ENCODE data around the gene GPR39. TPM values are rescaled to one million over a fixed set of nuclear protein-coding genes. Genes with fewer than 3 reads are reported as not detected.
A peak's percentile ranks its signal among the peaks of the same experiment; 100 is the strongest.

The GPR39 gene
- total RNA-seq (10 to 100 TPM in 3 of 5 donors, under 1 TPM in 1, not detected in 1; 0.87 to 16.0 (median 13.1) TPM), polyA plus RNA-seq (1 to 10 TPM in 2 of 3 donors, under 1 TPM in 1; 0.92 to 5.5 (median 3.0) TPM)
- long read RNA-seq, donor 1, partial matches to known transcripts, result 0 of 10 reads
- long read RNA-seq, donor 1, other reads (novel, unspliced or antisense), result 10 of 10 reads
- long read RNA-seq, donor 2, result 0 reads
- long read RNA-seq, donor 3, result 0 reads
- long read RNA-seq, donor 4, result 0 reads
- long read RNA-seq, donor 5, result 0 reads
- long read RNA-seq, donor 6, result 0 reads
- long read RNA-seq, donor 7, partial matches to known transcripts, result 0 of 15 reads
- long read RNA-seq, donor 7, other reads (novel, unspliced or antisense), result 15 of 15 reads
- long read RNA-seq, donor 8, result 0 reads
- long read RNA-seq, donor 9, result 0 reads
- long read RNA-seq, donor 10, result 0 reads

DNA sequence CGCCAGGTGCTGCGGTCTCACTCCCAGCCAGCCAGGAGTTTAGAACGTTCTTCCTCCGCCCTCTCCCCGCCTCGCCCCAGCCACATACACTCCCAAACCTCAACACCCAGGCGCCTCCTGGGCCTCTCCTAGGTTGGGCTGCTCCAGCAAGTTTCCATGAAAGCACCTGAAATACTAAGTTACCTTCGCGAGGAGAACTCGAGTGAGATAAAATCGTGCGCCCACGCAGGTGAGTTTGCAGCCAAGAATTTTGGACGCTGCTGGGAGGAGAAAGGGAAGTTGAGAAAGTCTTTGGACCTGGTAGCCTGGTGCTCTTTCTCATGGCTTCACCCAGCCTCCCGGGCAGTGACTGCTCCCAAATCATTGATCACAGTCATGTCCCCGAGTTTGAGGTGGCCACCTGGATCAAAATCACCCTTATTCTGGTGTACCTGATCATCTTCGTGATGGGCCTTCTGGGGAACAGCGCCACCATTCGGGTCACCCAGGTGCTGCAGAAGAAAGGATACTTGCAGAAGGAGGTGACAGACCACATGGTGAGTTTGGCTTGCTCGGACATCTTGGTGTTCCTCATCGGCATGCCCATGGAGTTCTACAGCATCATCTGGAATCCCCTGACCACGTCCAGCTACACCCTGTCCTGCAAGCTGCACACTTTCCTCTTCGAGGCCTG is at the start of gene GPR39:
Gene GPR39, plus strand, starts transcription at position 83 of the 673 bp plus-strand sequence.
- peak within 1 kb of the TSS; percentile 50 to 61 (median 55) for H3K4me3 ChIP-seq
- no peak for TF ChIP-seq POLR2A (IDR thresholded peaks at IDR 0.05)
- TF ChIP-seq EP300 (IDR thresholded peaks at IDR 0.05), result no peak
- peaks cover 28 to 50% (median 39%) of the 10 kb centered on the region in 4 donors for H3K4me1 ChIP-seq
- peak within 1 kb of the TSS; percentile 89 to 95 (median 93) for H3K27ac ChIP-seq
- WGBS, 5 donors, result 27 to 50% (median 29%) methylated on average over 21 to 23 of the region's 23 CpGs
- peak in 1 of 2 donors; percentile 26 for DNase-seq
- intact Hi-C loops (cut with DNase I; ENCODE audit: low total_unique reads), result no loop called here
- no peaks in the 10 kb centered on the region for H3K9me3 ChIP-seq
- H3K27me3 ChIP-seq, result peaks cover 0 to 9% (median 0%) of the 10 kb centered on the region in 3 donors
- H3K36me3 ChIP-seq, result no peaks in the 10 kb centered on the region

DNA sequence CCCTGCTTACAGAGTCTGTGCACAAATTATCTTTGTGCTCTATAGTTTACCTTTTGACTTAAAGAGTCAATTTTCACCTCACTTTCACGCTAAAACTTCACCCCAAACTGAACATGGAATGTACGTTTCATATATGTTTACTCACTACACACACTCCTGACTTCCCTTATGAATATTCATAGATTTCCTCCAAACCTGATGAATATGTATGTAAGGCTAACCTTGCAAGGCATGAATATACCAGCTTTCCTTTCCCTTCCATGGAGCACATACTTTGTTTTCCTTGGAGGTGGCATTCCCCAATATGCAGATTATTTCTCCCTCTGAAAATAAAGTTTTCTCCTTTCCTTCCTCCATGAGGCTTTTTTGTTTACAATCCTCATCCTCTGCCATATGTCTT is 48.4 kb upstream of the GPR39 start:
- H3K4me1 ChIP-seq, result no peaks in the 10 kb centered on the region
- no peak for DNase-seq
- no peak overlapping the region for H3K4me3 ChIP-seq
- intact Hi-C loops (cut with DNase I; ENCODE audit: low total_unique reads), result no loop called here
- no peak overlapping the region for H3K27ac ChIP-seq
- TF ChIP-seq EP300 (IDR thresholded peaks at IDR 0.05) (no peak), POLR2A (IDR thresholded peaks at IDR 0.05) (no peak), POLR2AphosphoS5 (IDR thresholded peaks at IDR 0.05) (no peak)
- TF ChIP-seq, protein P1, sequence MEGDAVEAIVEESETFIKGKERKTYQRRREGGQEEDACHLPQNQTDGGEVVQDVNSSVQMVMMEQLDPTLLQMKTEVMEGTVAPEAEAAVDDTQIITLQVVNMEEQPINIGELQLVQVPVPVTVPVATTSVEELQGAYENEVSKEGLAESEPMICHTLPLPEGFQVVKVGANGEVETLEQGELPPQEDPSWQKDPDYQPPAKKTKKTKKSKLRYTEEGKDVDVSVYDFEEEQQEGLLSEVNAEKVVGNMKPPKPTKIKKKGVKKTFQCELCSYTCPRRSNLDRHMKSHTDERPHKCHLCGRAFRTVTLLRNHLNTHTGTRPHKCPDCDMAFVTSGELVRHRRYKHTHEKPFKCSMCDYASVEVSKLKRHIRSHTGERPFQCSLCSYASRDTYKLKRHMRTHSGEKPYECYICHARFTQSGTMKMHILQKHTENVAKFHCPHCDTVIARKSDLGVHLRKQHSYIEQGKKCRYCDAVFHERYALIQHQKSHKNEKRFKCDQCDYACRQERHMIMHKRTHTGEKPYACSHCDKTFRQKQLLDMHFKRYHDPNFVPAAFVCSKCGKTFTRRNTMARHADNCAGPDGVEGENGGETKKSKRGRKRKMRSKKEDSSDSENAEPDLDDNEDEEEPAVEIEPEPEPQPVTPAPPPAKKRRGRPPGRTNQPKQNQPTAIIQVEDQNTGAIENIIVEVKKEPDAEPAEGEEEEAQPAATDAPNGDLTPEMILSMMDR (IDR thresholded peaks at IDR 0.05), result no peak
- peaks cover 2 to 12% (median 11%) of the 10 kb centered on the region in 4 donors for H3K9me3 ChIP-seq
- H3K36me3 ChIP-seq, result no peaks in the 10 kb centered on the region
- no peaks in the 10 kb centered on the region for H3K27me3 ChIP-seq
- 25 to 35% (median 30%) methylated on average over 2 of the region's 2 CpGs for WGBS, 5 donors

DNA sequence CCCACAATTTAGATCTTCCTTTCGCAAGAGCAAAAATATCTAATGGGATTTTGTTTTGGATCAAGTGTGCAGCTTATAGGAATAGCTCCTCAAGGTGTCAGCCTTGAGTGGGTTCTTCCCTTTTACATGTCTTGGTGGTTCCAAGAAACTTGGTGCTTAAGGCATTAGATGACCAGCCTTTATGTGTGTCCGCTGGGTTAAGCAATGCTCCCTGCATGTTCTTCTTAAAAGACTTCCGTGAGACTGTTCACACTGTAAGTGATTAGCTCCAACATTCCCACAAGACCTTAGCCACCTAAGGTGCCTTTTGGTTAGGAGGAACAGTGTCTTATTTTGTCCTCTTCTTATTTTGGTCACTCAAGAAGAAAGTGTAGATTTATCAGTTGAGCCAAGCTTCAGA is 44.3 kb upstream of the GPR39 start:
- 85 to 95% (median 93%) methylated on average over 3 of the region's 3 CpGs for WGBS, 5 donors
- intact Hi-C loops (cut with DNase I; ENCODE audit: low total_unique reads), result no loop called here
- TF ChIP-seq POLR2A (IDR thresholded peaks at IDR 0.05), result no peak
- TF ChIP-seq POLR2AphosphoS5 (IDR thresholded peaks at IDR 0.05), result no peak
- no peak for TF ChIP-seq EP300 (IDR thresholded peaks at IDR 0.05)
- TF ChIP-seq, protein P1 (IDR thresholded peaks at IDR 0.05), result no peak
- H3K27me3 ChIP-seq, result no peaks in the 10 kb centered on the region
- H3K4me1 ChIP-seq, result no peaks in the 10 kb centered on the region
- no peak for DNase-seq
- no peak overlapping the region for H3K27ac ChIP-seq
- H3K4me3 ChIP-seq, result no peak overlapping the region
- H3K9me3 ChIP-seq, result no peaks in the 10 kb centered on the region
- no peaks in the 10 kb centered on the region for H3K36me3 ChIP-seq

DNA sequence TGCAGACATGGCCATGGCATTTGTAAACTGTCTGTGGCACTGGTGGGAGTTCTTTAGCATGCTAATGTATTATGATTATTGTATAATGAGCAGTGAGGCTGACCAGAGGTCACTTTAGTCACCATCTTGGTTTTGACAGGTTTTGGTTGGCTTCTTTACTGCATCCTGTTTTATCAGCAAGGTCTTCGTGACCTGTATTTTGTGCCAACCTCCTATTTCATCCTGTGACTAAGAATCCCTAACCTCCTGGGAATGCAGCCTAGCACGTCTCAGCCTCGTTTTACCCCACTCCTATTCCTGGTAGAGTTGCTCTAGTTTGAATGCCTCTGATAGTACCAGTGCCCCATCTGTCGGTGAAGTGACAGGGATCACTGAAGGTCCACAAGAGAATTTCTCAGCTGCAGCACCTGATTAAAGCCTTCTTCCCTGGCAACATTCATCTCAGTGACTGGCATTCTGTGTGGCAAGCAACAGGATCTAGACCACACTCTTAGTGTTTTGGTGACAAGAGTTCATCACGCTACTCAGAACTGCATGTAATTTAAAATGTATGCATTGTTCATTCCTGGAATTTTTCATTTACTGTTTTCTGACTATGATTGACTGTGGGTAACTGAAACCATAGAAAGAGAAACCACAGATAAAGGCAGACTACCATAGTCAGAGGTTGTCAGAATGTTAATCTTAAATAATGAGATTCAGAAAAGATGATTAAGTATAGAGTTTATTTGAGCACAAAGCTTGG is 43.0 kb upstream of the GPR39 start:
- Histone ChIP-seq H3K27ac (no peak overlapping the region), H3K27me3 (no peaks in the 10 kb centered on the region), H3K4me1 (no peaks in the 10 kb centered on the region), H3K4me3 (no peak overlapping the region), H3K9me3 (no peaks in the 10 kb centered on the region), H3K36me3 (no peaks in the 10 kb centered on the region)
- no peak for DNase-seq
- TF ChIP-seq POLR2A (IDR thresholded peaks at IDR 0.05) (no peak), EP300 (IDR thresholded peaks at IDR 0.05) (no peak), POLR2AphosphoS5 (IDR thresholded peaks at IDR 0.05) (no peak)
- TF ChIP-seq, protein P1 (IDR thresholded peaks at IDR 0.05), result no peak
- intact Hi-C loops (cut with DNase I; ENCODE audit: low total_unique reads), result no loop called here
- 66 to 86% (median 74%) methylated on average over 5 of the region's 5 CpGs for WGBS, 5 donors
